Astrocyte of the cerebellum (primary cell): ENCODE data around the gene DCX.
A peak's percentile ranks its signal among the peaks of the same experiment; 100 is the strongest.

Source experiments
- DNase-seq: peaks from one replicate; pipeline ENCODE4 v3.0.0-alpha.2; 2011; ENCODE audit warnings: low read depth
- H3K4me3 ChIP-seq: 2 replicates; pipeline ENCODE4 v1.5.1; 2011; ENCODE audit warnings: mild to moderate bottlenecking, low read depth, low read length, moderate library complexity
- in situ Hi-C: cut with HindIII; loops from 2 replicates; pipeline ENCODE4 v1.10.0; 2017; ENCODE audit warnings: low sequenced_read_pairs
- TF ChIP-seq, protein P1 (sequence below): IDR thresholded peaks from 2 replicates; pipeline ENCODE4 v1.5.1; 2012; ENCODE audit warnings: low read length, low read depth, moderate library complexity, mild to moderate bottlenecking; ENCODE audit errors: missing control alignments

DCX gene

GRCh38 chrX:111360839-111361238, 51.2 kb downstream of the DCX start:
- TF ChIP-seq, protein P1, sequence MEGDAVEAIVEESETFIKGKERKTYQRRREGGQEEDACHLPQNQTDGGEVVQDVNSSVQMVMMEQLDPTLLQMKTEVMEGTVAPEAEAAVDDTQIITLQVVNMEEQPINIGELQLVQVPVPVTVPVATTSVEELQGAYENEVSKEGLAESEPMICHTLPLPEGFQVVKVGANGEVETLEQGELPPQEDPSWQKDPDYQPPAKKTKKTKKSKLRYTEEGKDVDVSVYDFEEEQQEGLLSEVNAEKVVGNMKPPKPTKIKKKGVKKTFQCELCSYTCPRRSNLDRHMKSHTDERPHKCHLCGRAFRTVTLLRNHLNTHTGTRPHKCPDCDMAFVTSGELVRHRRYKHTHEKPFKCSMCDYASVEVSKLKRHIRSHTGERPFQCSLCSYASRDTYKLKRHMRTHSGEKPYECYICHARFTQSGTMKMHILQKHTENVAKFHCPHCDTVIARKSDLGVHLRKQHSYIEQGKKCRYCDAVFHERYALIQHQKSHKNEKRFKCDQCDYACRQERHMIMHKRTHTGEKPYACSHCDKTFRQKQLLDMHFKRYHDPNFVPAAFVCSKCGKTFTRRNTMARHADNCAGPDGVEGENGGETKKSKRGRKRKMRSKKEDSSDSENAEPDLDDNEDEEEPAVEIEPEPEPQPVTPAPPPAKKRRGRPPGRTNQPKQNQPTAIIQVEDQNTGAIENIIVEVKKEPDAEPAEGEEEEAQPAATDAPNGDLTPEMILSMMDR: no peak
- no peak for DNase-seq
- no peak overlapping the region for H3K4me3 ChIP-seq
- in situ Hi-C loops: no loop called here

DNA sequence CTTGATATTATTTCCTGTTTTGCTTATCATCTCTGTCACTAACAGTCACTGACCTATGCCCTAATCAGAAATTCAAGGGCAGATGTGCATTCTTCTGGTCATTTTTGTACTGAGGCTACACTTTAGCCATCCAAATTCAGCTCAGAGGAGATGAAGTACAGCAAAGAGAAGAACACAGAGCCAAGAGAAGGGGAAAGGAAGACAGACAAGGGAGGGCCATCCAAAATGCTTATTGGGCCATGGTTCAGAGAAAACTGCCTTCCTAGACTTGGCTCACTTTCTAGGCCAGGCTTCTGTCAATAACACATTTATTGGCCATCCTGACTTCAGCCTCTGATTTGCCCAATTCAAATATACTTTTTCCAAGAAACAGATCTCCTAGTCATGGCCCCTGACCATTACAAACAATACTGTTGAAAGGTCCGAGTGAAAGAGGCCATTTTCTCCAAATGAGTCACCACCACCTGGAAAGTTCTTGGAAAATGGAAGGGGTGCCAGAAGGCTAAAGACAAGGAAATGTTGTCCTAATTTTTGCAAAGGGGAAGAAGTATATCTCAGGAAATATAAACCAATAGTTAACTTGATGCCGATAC, 56.4 kb downstream of the DCX start:
- H3K4me3 ChIP-seq: no peak overlapping the region
- TF ChIP-seq, protein P1: no peak
- in situ Hi-C loops: no loop called here
- no peak for DNase-seq

DNA sequence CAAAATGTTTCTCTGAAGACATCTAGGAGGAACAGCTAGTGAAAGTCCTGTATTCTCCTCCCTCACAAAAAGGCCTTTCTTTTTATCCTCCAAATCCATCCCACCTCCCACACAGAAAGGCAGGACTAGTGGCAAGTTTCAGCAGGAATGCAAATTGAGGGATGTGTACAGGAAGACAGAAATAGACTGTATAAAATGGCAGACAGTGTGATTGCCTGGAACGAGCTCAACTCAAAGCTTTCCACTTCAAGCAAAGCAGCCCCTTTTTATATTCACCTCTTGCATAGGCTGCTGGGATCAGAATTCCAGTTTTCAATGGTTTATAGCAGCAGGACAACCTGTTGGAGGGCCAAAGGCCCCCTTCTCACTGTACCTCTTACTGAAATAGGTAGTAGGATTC, 57.5 kb downstream of the DCX start:
- TF ChIP-seq, protein P1: no peak

DNA sequence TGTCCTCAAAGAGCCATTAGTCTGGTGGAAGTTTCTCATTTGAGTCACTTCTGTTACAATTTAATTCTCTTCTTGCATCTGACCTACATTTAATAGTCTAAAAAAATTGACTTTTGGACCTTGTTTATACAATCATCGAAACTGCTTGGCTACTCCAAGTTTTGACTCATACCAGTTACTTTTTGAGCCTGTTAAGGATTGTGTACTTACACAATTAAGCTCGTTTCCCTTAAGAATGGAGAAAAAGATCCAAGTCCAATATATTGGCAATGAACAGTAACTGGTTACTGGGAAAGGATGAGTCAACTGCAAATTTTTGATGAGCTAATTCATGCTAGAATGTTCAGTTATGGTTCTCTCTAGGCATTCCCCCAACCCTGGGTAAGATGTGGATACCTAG, 58.2 kb downstream of the DCX start:
- in situ Hi-C loops: no loop called here
- no peak overlapping the region for H3K4me3 ChIP-seq
- TF ChIP-seq, protein P1: no peak
- peak; percentile 37 for DNase-seq

More for the DNA sequence above, 57.5 kb downstream of the DCX start:
- no peak overlapping the region for H3K4me3 ChIP-seq
- DNase-seq: no peak
- in situ Hi-C loops: no loop called here

DNA sequence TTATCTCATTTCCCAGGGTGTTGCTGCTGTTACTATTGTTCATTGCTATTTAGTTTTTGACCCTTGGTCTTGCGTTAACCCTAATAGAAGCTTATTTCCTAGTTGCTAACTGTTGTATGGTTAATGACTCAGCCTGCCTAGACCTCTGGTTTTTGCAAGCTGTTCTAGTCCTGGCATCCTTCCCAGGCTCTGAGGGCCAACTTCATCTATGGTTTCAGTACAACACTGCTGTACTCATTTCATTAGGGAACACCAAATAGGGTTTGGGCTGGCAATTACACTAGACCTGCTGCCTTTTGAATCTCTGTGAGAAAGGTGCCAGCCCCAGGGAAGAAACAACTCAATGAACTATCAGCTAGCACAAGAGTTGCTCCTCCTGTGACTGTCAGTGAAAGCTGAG, 59.6 kb downstream of the DCX start:
- in situ Hi-C loops: no loop called here
- H3K4me3 ChIP-seq: no peak overlapping the region
- DNase-seq: peak; percentile 92
- TF ChIP-seq, protein P1: no peak

DNA sequence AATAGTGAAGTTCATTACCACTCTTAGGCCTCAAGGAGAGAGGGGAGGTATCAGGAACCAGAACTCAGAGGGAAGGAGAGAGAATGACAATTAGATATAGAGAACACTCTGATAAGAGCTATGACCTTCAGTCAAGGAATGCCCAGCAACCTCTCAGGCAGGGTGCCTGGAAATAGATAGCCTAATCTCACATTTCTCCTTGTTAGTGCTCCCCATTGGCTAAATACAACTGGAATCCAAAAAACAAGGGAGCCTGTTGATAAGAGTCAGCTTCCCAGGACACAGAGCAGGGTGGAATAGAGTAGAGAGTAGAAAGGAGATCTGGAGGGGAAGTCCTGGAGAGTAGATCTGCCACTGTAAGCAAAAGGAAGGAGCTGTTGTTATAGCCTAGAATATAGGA, 62.1 kb downstream of the DCX start:
- DNase-seq: no peak
- in situ Hi-C loops: no loop called here
- TF ChIP-seq, protein P1: no peak
- H3K4me3 ChIP-seq: no peak overlapping the region

DNA sequence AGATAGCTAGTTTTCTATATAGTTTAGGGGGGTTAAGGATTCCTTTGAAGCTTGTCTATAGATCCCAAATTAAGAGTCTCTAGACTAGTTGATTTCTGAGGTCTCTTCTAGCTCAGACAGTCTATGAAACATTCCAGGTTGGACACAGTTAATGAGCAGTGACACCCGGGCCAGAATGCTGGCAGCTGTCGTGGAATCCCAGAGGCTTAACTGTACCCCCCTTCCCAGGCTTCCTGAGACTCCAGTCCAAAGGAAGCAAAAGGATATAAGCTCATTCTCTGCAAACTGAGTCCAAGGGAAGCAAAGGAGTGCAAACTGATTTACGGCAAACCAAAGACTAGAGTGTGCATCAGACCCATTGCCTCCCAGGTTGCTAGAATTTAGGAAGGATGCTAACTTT, 62.9 kb downstream of the DCX start:
- TF ChIP-seq, protein P1: no peak
- no peak for DNase-seq
- in situ Hi-C loops: no loop called here
- no peak overlapping the region for H3K4me3 ChIP-seq
